ENCODE data around the gene USP34.

DNA sequence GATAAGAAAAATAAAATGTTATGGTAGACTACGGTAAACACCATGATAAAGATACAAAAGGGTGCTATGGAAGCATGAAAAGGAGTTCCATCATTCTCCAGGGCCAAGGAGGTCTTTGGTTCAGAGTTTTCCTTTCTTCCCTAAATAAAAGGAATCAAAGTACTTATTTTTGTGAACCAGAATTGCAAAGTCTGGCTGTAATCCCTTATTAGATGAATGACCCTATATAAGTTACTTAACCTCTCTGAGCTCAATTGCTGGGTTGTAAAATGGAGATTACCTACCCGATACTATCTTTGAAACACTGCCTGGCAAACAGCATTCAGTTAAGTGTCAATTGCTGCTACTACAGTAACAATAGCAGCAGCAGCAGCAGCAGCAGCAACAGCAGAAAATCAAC, 218.9 kb downstream of the USP34 start:
- TF ChIP-seq POLR2A (IDR thresholded peaks at IDR 0.05): no peak
- TF ChIP-seq, protein P1, sequence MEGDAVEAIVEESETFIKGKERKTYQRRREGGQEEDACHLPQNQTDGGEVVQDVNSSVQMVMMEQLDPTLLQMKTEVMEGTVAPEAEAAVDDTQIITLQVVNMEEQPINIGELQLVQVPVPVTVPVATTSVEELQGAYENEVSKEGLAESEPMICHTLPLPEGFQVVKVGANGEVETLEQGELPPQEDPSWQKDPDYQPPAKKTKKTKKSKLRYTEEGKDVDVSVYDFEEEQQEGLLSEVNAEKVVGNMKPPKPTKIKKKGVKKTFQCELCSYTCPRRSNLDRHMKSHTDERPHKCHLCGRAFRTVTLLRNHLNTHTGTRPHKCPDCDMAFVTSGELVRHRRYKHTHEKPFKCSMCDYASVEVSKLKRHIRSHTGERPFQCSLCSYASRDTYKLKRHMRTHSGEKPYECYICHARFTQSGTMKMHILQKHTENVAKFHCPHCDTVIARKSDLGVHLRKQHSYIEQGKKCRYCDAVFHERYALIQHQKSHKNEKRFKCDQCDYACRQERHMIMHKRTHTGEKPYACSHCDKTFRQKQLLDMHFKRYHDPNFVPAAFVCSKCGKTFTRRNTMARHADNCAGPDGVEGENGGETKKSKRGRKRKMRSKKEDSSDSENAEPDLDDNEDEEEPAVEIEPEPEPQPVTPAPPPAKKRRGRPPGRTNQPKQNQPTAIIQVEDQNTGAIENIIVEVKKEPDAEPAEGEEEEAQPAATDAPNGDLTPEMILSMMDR (IDR thresholded peaks at IDR 0.05): no peak

Data from esophagus squamous epithelium (tissue), 4 donors.